CD4-positive, alpha-beta T cell treated with Interleukin-15 for 1 hour (primary cell): ENCODE measurements around the gene PPP1R1C.

Experiments
- DNase-seq: peaks from one replicate; pipeline ENCODE4 v3.0.0-alpha.2; 2020

Gene PPP1R1C

GRCh38 chr2:182064019-182064778 is 78.5 kb downstream of the PPP1R1C start:
- no peak for DNase-seq

- DNase-seq, result no peak
Measured at GRCh38 chr2:182066400-182067087, 80.9 kb downstream of the PPP1R1C start.

DNA sequence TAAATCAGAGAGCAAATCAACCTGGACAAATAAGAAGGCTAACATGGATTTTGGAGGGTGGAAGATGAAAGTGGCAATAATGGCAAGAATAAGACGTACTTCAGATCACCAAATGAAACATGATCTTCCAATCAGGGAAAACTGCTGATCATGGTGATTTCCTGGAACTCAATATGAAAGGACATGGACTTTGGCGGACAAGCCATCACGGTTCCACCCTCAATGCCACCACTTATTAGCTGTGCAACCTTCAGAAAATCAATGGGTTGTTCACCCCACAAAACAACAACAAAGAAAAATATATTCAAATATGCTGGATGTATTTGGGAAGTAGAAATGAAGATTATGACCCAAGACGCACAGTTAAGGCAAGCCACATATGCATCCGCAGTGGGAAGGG is 81.7 kb downstream of the PPP1R1C start:
- no peak for DNase-seq

- DNase-seq, result no peak
Measured at GRCh38 chr2:182068811-182069210, 83.2 kb downstream of the PPP1R1C start.

- DNase-seq, result no peak
Measured at GRCh38 chr2:182069416-182069815, 83.8 kb downstream of the PPP1R1C start.

GRCh38 chr2:182069908-182070307 is 84.3 kb downstream of the PPP1R1C start:
- no peak for DNase-seq

- DNase-seq, result no peak
Measured at GRCh38 chr2:182070736-182071135, 85.1 kb downstream of the PPP1R1C start.

- DNase-seq, result no peak
Measured at GRCh38 chr2:182072861-182073260, 87.2 kb downstream of the PPP1R1C start.

GRCh38 chr2:182073613-182074012 is 88.0 kb downstream of the PPP1R1C start:
- DNase-seq, result no peak

DNA sequence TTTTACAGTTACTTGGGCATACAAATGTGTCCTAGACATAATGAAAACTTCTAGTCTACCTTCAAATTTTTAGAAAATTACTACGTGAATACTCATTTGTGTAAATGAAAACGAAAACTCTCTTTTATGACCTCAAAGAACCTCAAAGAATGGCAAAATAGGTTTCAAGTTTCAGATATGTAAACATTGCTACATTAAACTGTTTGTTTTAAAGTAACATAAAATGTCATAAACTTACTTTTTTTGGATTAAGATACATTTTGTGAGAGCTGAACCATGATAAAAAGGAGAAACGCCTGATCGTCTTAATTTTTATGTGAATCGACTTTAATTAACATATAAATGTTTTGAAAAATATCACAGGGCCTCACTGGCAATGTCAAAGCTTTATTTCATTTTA is 91.4 kb downstream of the PPP1R1C start:
- no peak for DNase-seq

DNA sequence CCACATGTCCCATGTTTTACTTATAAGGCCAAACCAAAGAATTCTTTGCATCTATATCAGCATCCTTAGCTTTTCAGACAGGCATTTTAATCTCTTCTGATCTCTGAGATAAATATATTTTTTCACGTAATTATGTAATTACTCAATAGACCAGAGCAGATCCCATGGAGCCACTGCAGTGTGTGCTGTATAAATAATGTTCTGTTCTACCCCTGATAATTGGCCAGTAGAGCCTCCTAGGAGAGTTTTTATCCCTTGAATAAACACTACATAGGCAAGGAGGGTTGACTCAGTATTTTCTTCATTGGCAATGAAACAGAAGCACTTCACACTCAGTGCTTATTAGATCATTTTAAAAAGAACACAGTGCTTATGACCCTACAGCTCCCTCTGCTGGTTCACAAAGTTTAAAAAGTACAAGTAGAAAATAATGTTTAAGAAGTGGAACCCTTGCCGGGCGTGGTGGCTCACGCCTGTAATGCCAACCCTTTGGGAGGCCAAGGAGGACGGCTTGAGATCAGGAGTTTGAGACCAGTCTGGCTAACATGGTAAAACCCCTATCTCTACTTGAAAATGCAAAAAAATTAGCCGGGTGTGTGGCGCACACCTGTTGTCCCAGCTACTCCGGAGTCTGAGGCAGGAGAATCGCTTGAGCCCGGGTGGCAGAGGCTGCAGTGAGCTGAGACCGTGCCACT is 91.9 kb downstream of the PPP1R1C start:
- DNase-seq, result no peak

DNA sequence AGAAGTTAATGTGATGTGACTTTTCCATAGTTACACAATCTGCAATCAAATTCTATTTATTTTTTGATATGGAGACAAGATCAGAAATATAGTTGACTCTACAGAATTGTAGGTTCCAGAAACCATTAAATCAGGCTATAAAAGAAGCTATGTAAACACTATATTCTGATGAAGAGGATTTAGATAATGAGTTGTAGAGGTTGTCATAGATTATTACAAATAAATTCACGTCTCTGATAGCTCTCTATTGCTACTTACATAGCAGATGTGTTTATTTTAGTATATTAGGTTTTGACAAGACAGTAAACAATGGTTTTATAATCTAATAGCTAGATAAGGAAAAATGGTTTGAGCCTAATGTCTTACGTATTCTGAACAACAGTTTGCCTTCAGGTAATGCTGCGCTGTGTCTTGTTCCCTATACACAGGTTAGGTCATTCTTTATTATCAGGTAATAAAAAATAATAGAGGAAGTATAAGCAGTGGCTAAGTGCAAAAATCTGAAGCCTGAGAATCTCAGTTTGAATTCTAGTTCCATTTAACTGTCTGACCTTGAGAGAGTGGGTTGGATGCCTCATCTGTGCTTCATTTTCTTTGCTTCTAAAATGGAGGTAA is 93.4 kb downstream of the PPP1R1C start:
- no peak for DNase-seq

GRCh38 chr2:182080493-182080892 is 94.8 kb downstream of the PPP1R1C start:
- DNase-seq, result no peak

DNA sequence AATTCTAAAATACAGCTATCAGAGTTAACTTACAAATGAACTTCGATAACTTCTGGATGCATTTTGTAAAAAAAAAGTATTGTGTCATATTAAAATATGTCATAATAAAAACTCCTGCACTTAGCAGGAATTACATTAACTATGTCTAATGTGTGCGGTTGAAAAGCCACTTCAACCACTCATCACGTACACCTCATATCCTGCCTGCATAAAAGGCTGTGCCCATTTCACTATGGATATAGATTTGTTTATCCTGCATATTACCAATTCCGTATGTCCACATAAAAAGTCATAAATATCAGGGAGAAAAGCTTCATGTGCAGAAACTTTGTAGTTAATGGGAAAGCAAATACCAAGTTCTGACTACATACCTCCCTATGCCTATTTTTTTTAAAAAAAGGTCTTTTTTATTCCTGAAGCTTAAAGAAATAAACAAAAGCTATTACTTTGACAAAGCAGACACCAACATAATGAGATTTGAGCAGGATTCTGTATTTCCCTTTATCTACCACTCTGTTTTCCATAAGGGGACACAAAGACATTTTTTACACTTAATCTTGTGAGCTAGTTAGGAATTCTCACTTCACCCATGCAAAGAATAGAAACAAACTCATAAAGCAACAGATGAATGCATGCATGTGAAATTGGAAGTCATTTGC is 96.1 kb downstream of the PPP1R1C start:
- no peak for DNase-seq

DNA sequence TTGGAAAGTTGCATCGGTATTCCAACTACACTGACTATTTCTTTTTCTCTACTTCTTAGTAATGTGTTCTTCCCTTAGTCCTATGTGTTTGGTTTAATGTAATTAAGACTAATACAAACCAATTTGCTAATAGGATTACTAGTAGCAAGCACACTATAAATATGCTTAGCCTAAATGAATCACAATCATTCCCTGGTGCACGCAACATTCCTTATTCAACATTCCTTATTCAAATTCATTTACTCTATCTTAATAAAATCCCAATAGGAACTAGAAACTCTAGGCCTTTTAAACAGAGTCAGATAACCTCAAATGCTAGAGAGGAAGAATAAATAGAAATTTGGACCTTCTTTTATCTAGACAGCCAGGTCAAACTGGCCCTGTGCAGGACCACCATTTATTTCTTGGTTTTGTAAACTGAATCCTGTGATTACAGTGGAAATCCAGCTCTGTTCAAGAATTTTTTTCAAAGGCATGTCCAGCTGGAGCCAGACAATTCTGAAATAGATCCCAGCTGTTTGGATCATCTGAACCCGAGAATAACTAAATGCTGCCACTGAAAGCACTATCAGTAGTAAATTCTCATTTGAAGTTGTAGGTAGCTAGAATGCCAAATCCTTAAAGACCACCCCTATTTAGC is 103.1 kb downstream of the PPP1R1C start:
- DNase-seq, result no peak

GRCh38 chr2:182090486-182090885 is 104.8 kb downstream of the PPP1R1C start:
- no peak for DNase-seq

DNA sequence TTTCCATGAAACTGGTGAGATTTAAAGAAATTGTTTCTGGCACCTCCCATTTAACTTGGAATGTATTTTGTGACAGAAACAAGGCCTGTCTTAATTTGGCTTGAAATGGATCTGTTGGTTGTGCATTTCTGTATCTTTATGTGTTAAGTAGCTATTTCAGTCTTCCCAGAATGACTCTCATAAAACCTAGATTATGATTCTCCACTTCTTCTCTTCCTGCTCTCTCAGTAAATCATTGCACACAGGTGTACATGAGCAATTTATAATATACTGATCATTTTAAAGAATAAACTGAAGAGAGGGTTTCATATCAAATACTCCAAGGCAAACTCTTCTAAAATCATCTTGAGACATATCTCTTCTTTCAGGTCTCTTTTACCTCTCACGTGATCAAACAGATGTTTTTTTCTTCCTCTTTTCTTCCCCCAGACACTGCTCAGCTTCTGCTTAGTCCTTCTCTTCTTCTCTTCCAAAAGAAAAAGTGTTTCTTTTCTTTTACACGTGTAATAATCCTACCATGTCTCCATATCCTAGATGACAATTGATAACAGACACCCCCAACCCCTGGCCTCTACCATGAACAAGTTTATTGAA is 112.0 kb downstream of the PPP1R1C start:
- DNase-seq, result no peak

DNA sequence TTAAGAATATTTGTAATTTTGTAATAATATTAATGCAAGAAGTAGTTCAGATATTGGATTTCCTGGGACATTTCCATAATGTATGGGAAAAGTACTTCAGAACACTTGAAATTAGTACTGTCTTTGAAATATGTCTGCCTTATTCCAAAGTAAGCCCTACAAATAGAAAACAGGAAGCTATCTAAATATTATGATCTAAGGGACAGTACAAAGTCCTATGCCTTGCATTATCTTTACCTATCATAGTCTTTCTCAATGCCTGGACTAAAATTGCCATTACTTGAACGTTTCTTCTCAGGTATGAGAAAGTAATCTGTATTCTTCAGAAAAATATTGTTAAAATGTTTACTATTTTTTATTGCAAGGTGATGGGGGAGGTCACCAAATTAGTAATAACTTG is 113.0 kb downstream of the PPP1R1C start:
- no peak for DNase-seq

DNA sequence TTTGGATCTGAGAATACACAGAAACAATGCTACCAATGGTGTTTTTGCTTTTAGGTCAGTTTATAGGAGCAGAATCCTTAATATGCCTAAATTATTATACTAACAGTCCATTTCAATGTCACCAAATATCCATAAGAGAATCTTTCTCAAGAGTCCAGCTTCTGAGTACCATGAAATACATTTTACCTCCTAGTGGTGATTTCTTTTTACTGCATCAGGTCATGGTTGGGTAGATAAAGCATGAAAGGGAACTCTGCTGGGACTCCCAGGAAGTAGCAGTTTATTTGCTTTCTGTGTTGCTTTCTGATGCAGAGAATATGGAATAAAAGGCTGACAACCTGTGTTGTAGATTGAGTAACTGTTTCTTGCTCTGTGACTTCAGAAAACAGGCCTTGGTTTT is 115.6 kb downstream of the PPP1R1C start:
- no peak for DNase-seq

GRCh38 chr2:182103526-182103925 is 117.9 kb downstream of the PPP1R1C start:
- no peak for DNase-seq

- DNase-seq, result no peak
Measured at GRCh38 chr2:182110347-182110746, 124.7 kb downstream of the PPP1R1C start.

- DNase-seq, result no peak
Measured at GRCh38 chr2:182113334-182113733, 127.7 kb downstream of the PPP1R1C start.
